Neural cell (in vitro differentiated cells): ENCODE results near the gene ANAPC2.

ENCODE experiments used
- EP300 ChIP-seq: fragments of 450-650 bp; conservative IDR thresholded peaks from 2 replicates; pipeline ENCODE4 v1.6.1; 2014; ENCODE audit warnings: antibody characterized with exemption, mild to moderate bottlenecking, moderate library complexity; ENCODE audit not compliant: poor library complexity, severe bottlenecking
- EZH2 ChIP-seq: fragments of 200-600, 300-800 bp; shearing (Covaris generic), sonication (generic); IDR thresholded peaks from 2 replicates; pipeline ENCODE4 v1.6.1; 2014; ENCODE audit warnings: antibody characterized with exemption, low read length, borderline replicate concordance, mild to moderate bottlenecking; ENCODE audit not compliant: insufficient read depth, poor library complexity, severe bottlenecking
- MXI1 ChIP-seq: fragments of 450-650 bp; conservative IDR thresholded peaks from 2 replicates; pipeline ENCODE4 v1.6.1; 2014; ENCODE audit warnings: antibody characterized with exemption, mild to moderate bottlenecking; ENCODE audit not compliant: poor library complexity, severe bottlenecking
- POLR2AphosphoS5 ChIP-seq: IDR thresholded peaks from 2 replicates; pipeline ENCODE4 v1.6.1; 2012
- RAD21 ChIP-seq: fragments of 450-650 bp; conservative IDR thresholded peaks from 2 replicates; pipeline ENCODE4 v1.6.1; 2014; ENCODE audit warnings: antibody characterized with exemption, mild to moderate bottlenecking, moderate library complexity
- TAF1 ChIP-seq: IDR thresholded peaks from 2 replicates; pipeline ENCODE4 v1.6.1; 2012; ENCODE audit warnings: low read depth
- TF ChIP-seq, protein P1 (sequence below): fragments of 450-650 bp; IDR thresholded peaks from 2 replicates; pipeline ENCODE4 v1.5.1; 2014; ENCODE audit warnings: antibody characterized with exemption, mild to moderate bottlenecking, moderate library complexity; ENCODE audit not compliant: poor library complexity, severe bottlenecking

DNA sequence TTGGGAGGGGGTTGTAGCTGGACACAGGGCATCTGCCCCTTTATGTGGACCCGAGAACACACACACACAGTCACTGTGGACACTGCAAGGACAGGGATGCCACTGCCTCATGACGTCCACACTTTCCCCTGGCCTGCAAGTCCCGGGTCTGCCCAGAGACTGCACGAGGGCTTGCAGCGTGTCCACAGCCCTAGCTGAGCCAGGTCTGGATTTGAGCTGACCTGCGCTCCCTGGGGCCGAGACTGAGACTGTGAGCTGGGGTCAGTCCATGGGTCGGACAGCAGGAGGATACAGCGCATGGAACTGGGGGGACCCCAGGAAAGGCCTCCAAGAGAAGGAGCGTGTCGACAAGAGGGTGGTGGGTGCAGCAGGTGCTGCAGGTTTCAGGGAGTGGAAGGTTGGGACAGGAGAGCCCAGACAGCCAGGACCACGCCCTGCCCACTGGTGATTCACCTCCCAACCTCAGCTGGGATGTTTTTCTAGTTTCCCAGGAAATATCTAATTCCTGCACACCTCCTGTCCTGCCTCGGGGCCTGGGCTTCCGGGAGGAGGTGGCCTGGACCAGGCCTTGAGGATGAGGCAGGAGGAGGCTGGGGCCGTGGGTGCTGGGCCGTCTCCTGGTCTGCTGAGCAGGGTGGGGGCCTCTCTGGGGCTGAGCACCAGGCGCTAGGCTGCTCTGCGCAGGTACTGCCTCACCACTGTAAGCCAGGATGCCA is 38.1 kb upstream of the ANAPC2 start:
- TF ChIP-seq, protein P1, sequence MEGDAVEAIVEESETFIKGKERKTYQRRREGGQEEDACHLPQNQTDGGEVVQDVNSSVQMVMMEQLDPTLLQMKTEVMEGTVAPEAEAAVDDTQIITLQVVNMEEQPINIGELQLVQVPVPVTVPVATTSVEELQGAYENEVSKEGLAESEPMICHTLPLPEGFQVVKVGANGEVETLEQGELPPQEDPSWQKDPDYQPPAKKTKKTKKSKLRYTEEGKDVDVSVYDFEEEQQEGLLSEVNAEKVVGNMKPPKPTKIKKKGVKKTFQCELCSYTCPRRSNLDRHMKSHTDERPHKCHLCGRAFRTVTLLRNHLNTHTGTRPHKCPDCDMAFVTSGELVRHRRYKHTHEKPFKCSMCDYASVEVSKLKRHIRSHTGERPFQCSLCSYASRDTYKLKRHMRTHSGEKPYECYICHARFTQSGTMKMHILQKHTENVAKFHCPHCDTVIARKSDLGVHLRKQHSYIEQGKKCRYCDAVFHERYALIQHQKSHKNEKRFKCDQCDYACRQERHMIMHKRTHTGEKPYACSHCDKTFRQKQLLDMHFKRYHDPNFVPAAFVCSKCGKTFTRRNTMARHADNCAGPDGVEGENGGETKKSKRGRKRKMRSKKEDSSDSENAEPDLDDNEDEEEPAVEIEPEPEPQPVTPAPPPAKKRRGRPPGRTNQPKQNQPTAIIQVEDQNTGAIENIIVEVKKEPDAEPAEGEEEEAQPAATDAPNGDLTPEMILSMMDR, result no peak
- TF ChIP-seq POLR2AphosphoS5, result no peak
- TF ChIP-seq EP300, result no peak
- no peak for TF ChIP-seq MXI1
- no peak for TF ChIP-seq RAD21
- no peak for TF ChIP-seq TAF1
- no peak for TF ChIP-seq EZH2
